ENCODE measurements around the gene C14orf119. TPM values are rescaled to one million over a fixed set of nuclear protein-coding genes. Genes with fewer than 3 reads are reported as not detected.

C14orf119 gene
- total and polyA plus RNA-seq, 9 of the 15 experiments (the other 6 are each of a cell fraction or from before 2014, with no cell fraction given) = 36.7 to 251 (median 51.8) TPM

DNA sequence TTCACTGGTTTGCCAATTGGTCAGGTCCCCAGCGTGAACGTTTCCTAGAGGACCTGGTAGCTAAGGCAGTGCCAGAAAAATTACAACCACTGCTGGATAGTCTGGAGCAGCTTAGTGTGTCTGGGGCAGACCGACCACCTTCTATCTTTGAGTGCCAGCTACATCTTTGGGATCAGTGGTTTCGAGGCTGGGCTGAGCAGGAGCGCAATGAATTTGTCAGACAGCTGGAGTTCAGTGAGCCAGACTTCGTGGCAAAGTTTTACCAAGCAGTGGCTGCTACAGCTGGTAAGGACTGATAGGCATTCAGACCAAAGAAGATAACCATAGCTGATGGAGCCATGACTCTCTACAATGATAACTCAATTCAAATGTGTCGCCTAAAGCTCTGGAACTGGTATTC, 2.5 kb downstream of the C14orf119 start (continued):
- TF ChIP-seq, protein P1, sequence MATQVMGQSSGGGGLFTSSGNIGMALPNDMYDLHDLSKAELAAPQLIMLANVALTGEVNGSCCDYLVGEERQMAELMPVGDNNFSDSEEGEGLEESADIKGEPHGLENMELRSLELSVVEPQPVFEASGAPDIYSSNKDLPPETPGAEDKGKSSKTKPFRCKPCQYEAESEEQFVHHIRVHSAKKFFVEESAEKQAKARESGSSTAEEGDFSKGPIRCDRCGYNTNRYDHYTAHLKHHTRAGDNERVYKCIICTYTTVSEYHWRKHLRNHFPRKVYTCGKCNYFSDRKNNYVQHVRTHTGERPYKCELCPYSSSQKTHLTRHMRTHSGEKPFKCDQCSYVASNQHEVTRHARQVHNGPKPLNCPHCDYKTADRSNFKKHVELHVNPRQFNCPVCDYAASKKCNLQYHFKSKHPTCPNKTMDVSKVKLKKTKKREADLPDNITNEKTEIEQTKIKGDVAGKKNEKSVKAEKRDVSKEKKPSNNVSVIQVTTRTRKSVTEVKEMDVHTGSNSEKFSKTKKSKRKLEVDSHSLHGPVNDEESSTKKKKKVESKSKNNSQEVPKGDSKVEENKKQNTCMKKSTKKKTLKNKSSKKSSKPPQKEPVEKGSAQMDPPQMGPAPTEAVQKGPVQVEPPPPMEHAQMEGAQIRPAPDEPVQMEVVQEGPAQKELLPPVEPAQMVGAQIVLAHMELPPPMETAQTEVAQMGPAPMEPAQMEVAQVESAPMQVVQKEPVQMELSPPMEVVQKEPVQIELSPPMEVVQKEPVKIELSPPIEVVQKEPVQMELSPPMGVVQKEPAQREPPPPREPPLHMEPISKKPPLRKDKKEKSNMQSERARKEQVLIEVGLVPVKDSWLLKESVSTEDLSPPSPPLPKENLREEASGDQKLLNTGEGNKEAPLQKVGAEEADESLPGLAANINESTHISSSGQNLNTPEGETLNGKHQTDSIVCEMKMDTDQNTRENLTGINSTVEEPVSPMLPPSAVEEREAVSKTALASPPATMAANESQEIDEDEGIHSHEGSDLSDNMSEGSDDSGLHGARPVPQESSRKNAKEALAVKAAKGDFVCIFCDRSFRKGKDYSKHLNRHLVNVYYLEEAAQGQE (IDR thresholded peaks at IDR 0.05; ENCODE audit: borderline replicate concordance) = no peak
- TF ChIP-seq, protein P1 (CRISPR knock-in tag; IDR thresholded peaks at IDR 0.05; ENCODE audit: low read depth) = no peak
- TF ChIP-seq TEAD4 (IDR thresholded peaks at IDR 0.05; ENCODE audit: low read length) (peak; percentile 61; the same call in 1 of the 2 replicates), TEAD4 (CRISPR knock-in tag; IDR thresholded peaks at IDR 0.05; ENCODE audit: borderline replicate concordance) (no peak), TRIM24 (IDR thresholded peaks at IDR 0.05) (0 out of 4 replicates have a peak, but pooled peaks have one; percentile 7 to 9), ARID1B (IDR thresholded peaks at IDR 0.05) (peak; percentile 47; the same call in 1 of the 2 replicates)

All from K562 (cell line).